ENCODE measurements around the gene KLF16.

DNA sequence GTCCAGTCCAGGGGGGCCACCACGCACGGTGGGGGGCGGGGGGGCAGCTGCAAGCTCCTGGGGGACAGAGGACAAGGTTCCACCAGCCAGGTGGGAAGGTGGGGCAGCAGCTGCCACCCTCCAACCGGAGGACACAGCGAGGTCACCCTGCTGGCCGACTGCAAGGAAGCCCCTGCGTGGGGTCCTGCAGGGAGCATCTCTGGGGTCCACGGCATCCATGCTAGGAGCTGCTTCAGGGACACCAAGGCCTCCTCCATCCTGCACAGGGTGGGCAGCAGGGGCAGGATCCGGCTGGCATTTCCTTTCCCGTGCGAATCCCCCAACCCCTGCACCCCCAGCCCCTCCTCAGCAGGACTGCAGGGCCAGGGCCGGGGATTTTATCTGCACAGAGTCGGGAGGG is 8.3 kb upstream of the KLF16 start:
- TF ChIP-seq GATA3 (IDR thresholded peaks at IDR 0.05; ENCODE audit: low read depth, low read length) (no peak), GATA2 (IDR thresholded peaks at IDR 0.05; ENCODE audit: low read depth, low read length) (no peak)
